Mesendoderm (in vitro differentiated cells): ENCODE data around the gene MAN2A2.

ENCODE experiments used
- DNase-seq: peaks from one replicate; pipeline ENCODE4 v3.0.0; 2013
- H2AK5ac ChIP-seq: 2 replicates; pipeline ENCODE4 v1.6.1; 2013; ENCODE audit warnings: low read length, inconsistent platforms
- H2BK120ac ChIP-seq: 2 replicates; pipeline ENCODE4 v1.6.1; 2013; ENCODE audit warnings: low read depth, mild to moderate bottlenecking, low read length, moderate library complexity, mixed read lengths
- H2BK15ac ChIP-seq: replicated peaks from 2 replicates; pipeline ENCODE4 v1.6.1; 2013; ENCODE audit warnings: low read depth, mild to moderate bottlenecking, moderate library complexity
- H2BK5ac ChIP-seq: 2 replicates; pipeline ENCODE4 v1.6.1; 2013; ENCODE audit warnings: low read length, inconsistent platforms
- H3K18ac ChIP-seq: 2 replicates; pipeline ENCODE4 v1.6.1; 2013; ENCODE audit warnings: mild to moderate bottlenecking, low read length, mixed read lengths
- H3K23ac ChIP-seq: one replicate; pipeline ENCODE4 v1.6.1; 2013; ENCODE audit warnings: low read length
- H3K27ac ChIP-seq: 2 replicates; pipeline ENCODE4 v1.5.1; 2013; ENCODE audit warnings: low read depth, mild to moderate bottlenecking, inconsistent platforms, low read length, moderate library complexity
- H3K27me3 ChIP-seq: 2 replicates; pipeline ENCODE4 v1.6.1; 2013; ENCODE audit warnings: low read length, control low read depth, mild to moderate bottlenecking, inconsistent platforms; ENCODE audit not compliant: insufficient read depth, poor library complexity
- H3K36me3 ChIP-seq: 2 replicates; pipeline ENCODE4 v1.6.1; 2013; ENCODE audit warnings: low read length, inconsistent platforms; ENCODE audit not compliant: control insufficient read depth, insufficient read depth
- H3K4ac ChIP-seq: one replicate; pipeline ENCODE4 v1.6.1; 2013; ENCODE audit warnings: low read depth, mild to moderate bottlenecking, low read length, moderate library complexity
- H3K4me1 ChIP-seq: 2 replicates; pipeline ENCODE4 v1.6.1; 2013; ENCODE audit warnings: low read depth, low read length, inconsistent platforms; ENCODE audit not compliant: control insufficient read depth
- H3K4me2 ChIP-seq: 2 replicates; pipeline ENCODE4 v1.6.1; 2013; ENCODE audit warnings: low read length
- H3K4me3 ChIP-seq: 2 replicates; pipeline ENCODE4 v1.5.1; 2013; ENCODE audit warnings: mild to moderate bottlenecking, low read length
- H3K56ac ChIP-seq: one replicate; pipeline ENCODE4 v1.6.1; 2013; ENCODE audit warnings: low read length
- H3K79me1 ChIP-seq: 2 replicates; pipeline ENCODE4 v1.6.1; 2013; ENCODE audit warnings: low read length, inconsistent platforms
- H3K79me2 ChIP-seq: 2 replicates; pipeline ENCODE4 v1.6.1; 2013; ENCODE audit warnings: mild to moderate bottlenecking, low read length; ENCODE audit not compliant: control insufficient read depth, insufficient read depth
- H3K9ac ChIP-seq: 2 replicates; pipeline ENCODE4 v1.6.1; 2013; ENCODE audit warnings: low read length, inconsistent platforms
- H4K5ac ChIP-seq: one replicate; pipeline ENCODE4 v1.6.1; 2013; ENCODE audit warnings: low read length
- H4K8ac ChIP-seq: one replicate; pipeline ENCODE4 v1.6.1; 2013; ENCODE audit warnings: low read depth, mild to moderate bottlenecking, control low read depth, low read length, moderate library complexity
- WGBS: extraction: QIAGEN DNeasy Blood & Tissue Kit; methylation state at CpG from one replicate; pipeline ENCODE4 v1.1.7; 2013; ENCODE audit warnings: low lambda C conversion rate, missing lambda C conversion rate; ENCODE audit not compliant: insufficient coverage; ENCODE audit errors: extremely low coverage; 5-methylcytosine and 5-hydroxymethylcytosine counted together

MAN2A2 gene

GRCh38 chr15:90902040-90902839 lies 862 bp upstream of the MAN2A2 start:
- Histone ChIP-seq H3K79me2 (no peaks in the 10 kb centered on the region), H2BK15ac (no peak overlapping the region), H3K4me3 (peak overlapping the region; percentile 69), H4K8ac (no peak overlapping the region), H3K18ac (peak overlapping the region; percentile 70), H3K36me3 (no peaks in the 10 kb centered on the region), H2BK5ac (no peak overlapping the region), H2BK120ac (no peak overlapping the region), H3K27ac (peak overlapping the region; percentile 33), H3K4me1 (no peaks in the 10 kb centered on the region), H3K79me1 (no peaks in the 10 kb centered on the region), H3K4ac (no peak overlapping the region), H3K4me2 (peak overlapping the region; percentile 92), H3K56ac (peak overlapping the region; percentile 88), H3K27me3 (no peaks in the 10 kb centered on the region), H2AK5ac (no peak overlapping the region), H3K23ac (no peak overlapping the region), H3K9ac (peak overlapping the region; percentile 89), H4K5ac (no peak overlapping the region)
- no CpG with 5 or more reads among the region's 71 CpGs for WGBS
- DNase-seq, result peak; percentile 84

GRCh38 chr15:90903733-90904536 lies 833 bp downstream of the MAN2A2 start:
- no peak overlapping the region for H4K8ac ChIP-seq

GRCh38 chr15:90904746-90905145 lies 1.6 kb downstream of the MAN2A2 start:
- Histone ChIP-seq H2BK120ac (no peak overlapping the region), H3K27me3 (no peaks in the 10 kb centered on the region), H2BK5ac (no peak overlapping the region), H3K4me1 (no peaks in the 10 kb centered on the region), H3K79me2 (no peaks in the 10 kb centered on the region), H3K9ac (no peak overlapping the region), H3K4ac (no peak overlapping the region), H3K27ac (no peak overlapping the region), H3K36me3 (no peaks in the 10 kb centered on the region), H3K79me1 (no peaks in the 10 kb centered on the region), H3K4me2 (no peak overlapping the region), H2BK15ac (no peak overlapping the region), H2AK5ac (no peak overlapping the region), H3K4me3 (no peak overlapping the region), H4K8ac (no peak overlapping the region), H4K5ac (no peak overlapping the region), H3K18ac (no peak overlapping the region), H3K56ac (no peak overlapping the region), H3K23ac (no peak overlapping the region)
- DNase-seq, result no peak
- WGBS, result no CpG with 5 or more reads among the region's 9 CpGs

More at GRCh38 chr15:90903733-90904536, 833 bp downstream of the MAN2A2 start:
- H4K5ac ChIP-seq, result no peak overlapping the region
- H2BK5ac ChIP-seq, result no peak overlapping the region
- no peak overlapping the region for H3K18ac ChIP-seq
- DNase-seq, result peak; percentile 82
- H3K27ac ChIP-seq, result no peak overlapping the region
- H2BK15ac ChIP-seq, result no peak overlapping the region
- no peaks in the 10 kb centered on the region for H3K79me1 ChIP-seq
- no peak overlapping the region for H3K56ac ChIP-seq
- no peaks in the 10 kb centered on the region for H3K4me1 ChIP-seq
- no peak overlapping the region for H3K4ac ChIP-seq
- H3K36me3 ChIP-seq, result no peaks in the 10 kb centered on the region
- no peak overlapping the region for H3K23ac ChIP-seq
- no peaks in the 10 kb centered on the region for H3K27me3 ChIP-seq
- no peak overlapping the region for H3K9ac ChIP-seq
- no peaks in the 10 kb centered on the region for H3K79me2 ChIP-seq
- WGBS, result no CpG with 5 or more reads among the region's 18 CpGs
- H2BK120ac ChIP-seq, result no peak overlapping the region
- H3K4me2 ChIP-seq, result peak overlapping the region; percentile 94
- no peak overlapping the region for H3K4me3 ChIP-seq
- H2AK5ac ChIP-seq, result no peak overlapping the region

- Histone ChIP-seq H3K79me2 (no peaks in the 10 kb centered on the region), H3K79me1 (no peaks in the 10 kb centered on the region), H2BK5ac (no peak overlapping the region), H3K4me2 (no peak overlapping the region), H3K4me1 (no peaks in the 10 kb centered on the region), H2AK5ac (no peak overlapping the region), H4K5ac (no peak overlapping the region), H3K56ac (no peak overlapping the region), H3K9ac (no peak overlapping the region), H4K8ac (no peak overlapping the region), H2BK120ac (no peak overlapping the region), H2BK15ac (no peak overlapping the region), H3K4ac (no peak overlapping the region), H3K23ac (no peak overlapping the region), H3K4me3 (no peak overlapping the region), H3K27me3 (no peaks in the 10 kb centered on the region), H3K27ac (no peak overlapping the region), H3K36me3 (no peaks in the 10 kb centered on the region), H3K18ac (no peak overlapping the region)
- DNase-seq, result no peak
- no CpG with 5 or more reads among the region's 28 CpGs for WGBS
Measured at GRCh38 chr15:90905306-90906180, 2.4 kb downstream of the MAN2A2 start.

GRCh38 chr15:90906181-90906849 lies 3.2 kb downstream of the MAN2A2 start:
- Histone ChIP-seq H2BK5ac (no peak overlapping the region), H3K23ac (no peak overlapping the region), H3K4me1 (no peaks in the 10 kb centered on the region), H3K4me2 (no peak overlapping the region), H2BK15ac (no peak overlapping the region), H2AK5ac (no peak overlapping the region), H2BK120ac (no peak overlapping the region), H4K8ac (no peak overlapping the region), H3K36me3 (no peaks in the 10 kb centered on the region), H3K56ac (no peak overlapping the region), H3K4ac (no peak overlapping the region), H3K4me3 (no peak overlapping the region), H3K9ac (no peak overlapping the region), H3K27me3 (no peaks in the 10 kb centered on the region), H3K18ac (no peak overlapping the region), H3K79me1 (no peaks in the 10 kb centered on the region), H3K27ac (no peak overlapping the region), H3K79me2 (no peaks in the 10 kb centered on the region), H4K5ac (no peak overlapping the region)
- DNase-seq, result no peak
- no CpG with 5 or more reads among the region's 11 CpGs for WGBS
